GM12874 (cell line): Measurements from ENCODE around the gene C9orf153.

Experiments used
- CTCF ChIP-seq: IDR thresholded peaks from 2 replicates; pipeline ENCODE4 v1.5.1; 2011; ENCODE audit warnings: low read depth, mild to moderate bottlenecking, control low read depth, low read length, moderate library complexity; ENCODE audit not compliant: insufficient read depth

The C9orf153 gene

GRCh38 chr9:86257391-86257790, 2.1 kb downstream of the C9orf153 start:
- TF ChIP-seq CTCF = no peak

- no peak for TF ChIP-seq CTCF
Observed at GRCh38 chr9:86256653-86257052, 2.8 kb downstream of the C9orf153 start.

GRCh38 chr9:86253577-86253976, 5.9 kb downstream of the C9orf153 start:
- no peak for TF ChIP-seq CTCF

- TF ChIP-seq CTCF = no peak
Observed at GRCh38 chr9:86252870-86253269, 6.6 kb downstream of the C9orf153 start.

GRCh38 chr9:86250123-86250522, 9.3 kb downstream of the C9orf153 start:
- no peak for TF ChIP-seq CTCF

GRCh38 chr9:86248746-86249145, 10.7 kb downstream of the C9orf153 start:
- no peak for TF ChIP-seq CTCF

- TF ChIP-seq CTCF = peak; percentile 22; the same call in 1 of the 2 replicates
Observed at GRCh38 chr9:86246752-86247161, 12.7 kb downstream of the C9orf153 start.

GRCh38 chr9:86242071-86242470, 17.4 kb downstream of the C9orf153 start:
- TF ChIP-seq CTCF = no peak
